Hypothalamus (tissue), 51 donors: Measurements from ENCODE around the gene PRDM5.
"Not testable (repeated sequence)": the region's sequence is repeated elsewhere in the genome, so short reads cannot be mapped to it uniquely, and the experiment has no call there.

Experiments used
- DNase-seq, 51 donors: peaks; one replicate each; lab custom pipeline; 2025; lab: John Stamatoyannopoulos, UW

The PRDM5 gene

DNA sequence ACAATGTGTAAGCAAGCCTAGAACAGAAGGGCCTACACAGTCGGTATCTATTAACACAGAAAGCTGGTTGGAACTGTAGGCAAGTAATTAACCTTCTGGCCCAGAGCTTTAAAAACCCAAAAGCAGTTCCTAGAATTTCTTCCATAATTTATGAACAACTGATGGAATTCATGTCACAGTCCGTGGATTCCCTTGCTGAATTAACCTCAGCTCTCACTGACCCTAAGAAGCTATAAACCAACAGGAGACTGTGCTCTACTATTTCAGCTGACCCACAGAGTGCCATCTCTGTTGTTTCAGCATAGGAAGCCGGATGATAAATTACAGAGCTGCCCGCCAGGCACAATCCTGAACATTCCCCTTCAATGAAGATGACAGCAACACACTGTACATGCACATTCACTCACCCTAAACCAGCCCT is 157.3 kb downstream of the PRDM5 start:
- no peak for DNase-seq

DNA sequence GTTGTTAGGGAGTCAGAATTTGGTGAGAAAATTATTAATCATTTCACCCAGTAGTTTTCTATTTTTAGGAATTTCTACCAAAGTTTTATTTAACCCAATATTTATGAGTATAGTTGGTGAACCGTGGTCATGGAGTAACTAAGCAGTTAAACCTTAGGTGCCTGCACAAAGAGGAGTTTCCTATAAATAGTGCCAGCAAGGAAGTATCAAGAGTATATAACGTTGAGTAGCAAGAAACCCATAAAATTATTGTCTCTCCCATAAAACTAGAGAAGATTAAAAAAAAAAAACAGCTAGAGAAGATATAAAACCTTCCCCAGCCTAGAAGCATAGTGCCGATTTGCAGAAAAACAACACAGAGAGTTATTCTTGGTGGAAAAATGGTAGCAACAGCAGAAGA is 158.9 kb downstream of the PRDM5 start:
- DNase-seq = no peak

DNA sequence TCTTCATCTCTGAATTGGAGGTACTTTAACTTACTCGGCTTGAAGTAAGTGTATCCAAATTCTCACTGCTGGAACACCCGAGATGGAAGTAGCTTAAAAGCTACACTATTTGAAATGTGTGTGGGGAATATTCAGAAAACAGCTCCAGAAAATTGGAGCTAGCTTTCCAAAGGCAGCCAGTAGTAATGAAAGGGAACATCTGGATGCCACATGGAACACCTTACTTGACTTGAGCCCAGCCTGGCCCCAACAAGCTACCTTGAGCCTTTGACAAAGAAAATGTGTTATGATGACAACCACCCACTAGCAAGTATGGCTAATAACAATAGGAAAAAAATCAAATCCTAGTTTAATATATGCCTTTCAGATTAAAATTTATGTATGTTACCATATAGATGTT is 161.5 kb downstream of the PRDM5 start:
- DNase-seq = no peak

DNA sequence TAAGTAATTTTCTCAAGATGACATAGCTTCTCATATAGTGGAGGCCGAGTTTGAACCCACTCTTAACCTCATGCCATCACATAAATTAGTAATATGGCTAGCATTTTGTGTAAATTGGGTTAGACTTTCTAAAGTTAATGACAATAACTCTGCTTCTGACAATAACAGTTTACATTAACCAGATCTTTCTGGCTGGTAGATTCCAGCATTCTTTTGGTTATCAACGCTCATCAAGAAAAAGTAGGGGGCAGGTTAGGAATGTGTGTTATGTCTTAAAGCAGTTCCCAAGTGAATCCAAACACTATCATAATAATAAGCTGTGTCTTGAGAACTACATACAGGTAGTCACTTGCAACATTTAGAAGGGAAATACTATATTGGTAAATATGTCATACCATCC is 162.5 kb downstream of the PRDM5 start:
- DNase-seq = no peak

DNA sequence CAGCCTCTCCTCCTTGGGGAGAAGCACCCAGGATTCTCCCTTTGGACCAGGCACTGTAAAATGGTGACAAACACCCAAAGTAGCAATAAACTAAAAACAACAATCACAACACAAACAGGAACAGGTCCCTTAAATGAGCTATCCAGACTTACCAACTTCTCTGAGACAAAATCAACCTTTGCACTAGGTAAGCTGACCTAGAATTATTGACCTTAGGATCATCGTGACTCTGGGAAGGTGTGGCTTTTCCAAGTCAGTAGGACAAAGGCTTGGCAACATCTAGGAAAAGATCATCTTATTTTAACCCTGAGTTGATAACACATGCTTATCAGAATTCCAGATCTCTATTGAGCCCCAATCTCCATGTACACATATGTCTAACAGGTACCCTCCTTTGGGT is 166.7 kb downstream of the PRDM5 start:
- DNase-seq = no peak

DNA sequence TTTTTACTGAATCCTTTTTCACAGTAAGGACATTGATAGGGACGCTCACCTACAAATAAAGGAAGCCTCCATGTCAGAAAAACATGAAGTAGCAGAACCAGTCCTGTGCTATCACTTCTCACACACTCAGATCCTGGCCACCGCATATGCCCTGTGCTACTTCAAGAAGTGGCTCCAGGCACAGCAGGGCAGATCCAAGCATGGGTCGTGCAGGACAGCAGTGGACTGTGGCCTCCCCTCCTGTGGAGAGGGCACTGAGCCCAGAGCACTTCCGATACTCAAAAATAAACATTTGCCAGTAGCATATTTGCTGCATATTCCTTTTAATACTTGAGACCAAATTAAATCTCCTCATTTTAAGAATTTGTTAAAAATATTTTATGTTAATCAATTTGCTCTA is 167.9 kb downstream of the PRDM5 start:
- peak in 1 of 51 donors; percentile 1 for DNase-seq

DNA sequence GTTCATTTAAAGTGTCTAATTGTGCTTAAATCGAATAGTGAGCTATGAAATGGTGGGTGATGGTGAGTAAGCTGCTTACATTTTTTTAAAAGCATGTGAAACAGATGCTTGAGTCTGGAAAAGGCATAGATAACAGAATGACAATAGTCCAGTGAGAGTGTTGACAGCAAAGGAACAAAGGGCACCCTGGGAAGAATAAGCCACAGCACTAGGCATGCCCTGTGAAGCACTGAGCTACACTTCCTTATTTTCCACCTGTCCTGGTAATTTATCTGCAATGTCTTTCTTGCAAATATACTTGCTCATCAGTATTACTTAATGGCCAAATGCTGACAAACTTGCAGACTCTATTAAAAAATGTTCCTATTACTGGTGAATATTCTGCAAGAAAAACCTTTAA is 168.7 kb downstream of the PRDM5 start:
- no peak for DNase-seq

DNA sequence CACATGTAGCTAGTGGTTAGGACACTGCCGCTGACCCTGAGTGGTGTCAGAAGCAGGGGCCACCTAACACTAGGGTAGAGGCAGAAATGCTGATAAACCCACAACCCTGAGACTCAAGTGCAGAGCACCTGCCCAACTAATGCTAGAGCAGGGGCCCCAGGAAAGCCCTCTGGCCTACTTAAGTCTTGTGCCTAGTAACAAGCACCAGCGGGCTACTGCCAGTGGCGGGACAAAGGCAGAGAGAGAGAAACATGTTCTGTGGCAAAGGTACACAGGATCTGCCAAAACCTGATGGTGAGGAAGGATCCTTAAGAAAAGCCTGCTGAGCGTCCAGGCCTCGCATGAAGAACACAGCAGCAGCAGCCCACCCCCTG is 172.4 kb downstream of the PRDM5 start:
- DNase-seq = no peak

DNA sequence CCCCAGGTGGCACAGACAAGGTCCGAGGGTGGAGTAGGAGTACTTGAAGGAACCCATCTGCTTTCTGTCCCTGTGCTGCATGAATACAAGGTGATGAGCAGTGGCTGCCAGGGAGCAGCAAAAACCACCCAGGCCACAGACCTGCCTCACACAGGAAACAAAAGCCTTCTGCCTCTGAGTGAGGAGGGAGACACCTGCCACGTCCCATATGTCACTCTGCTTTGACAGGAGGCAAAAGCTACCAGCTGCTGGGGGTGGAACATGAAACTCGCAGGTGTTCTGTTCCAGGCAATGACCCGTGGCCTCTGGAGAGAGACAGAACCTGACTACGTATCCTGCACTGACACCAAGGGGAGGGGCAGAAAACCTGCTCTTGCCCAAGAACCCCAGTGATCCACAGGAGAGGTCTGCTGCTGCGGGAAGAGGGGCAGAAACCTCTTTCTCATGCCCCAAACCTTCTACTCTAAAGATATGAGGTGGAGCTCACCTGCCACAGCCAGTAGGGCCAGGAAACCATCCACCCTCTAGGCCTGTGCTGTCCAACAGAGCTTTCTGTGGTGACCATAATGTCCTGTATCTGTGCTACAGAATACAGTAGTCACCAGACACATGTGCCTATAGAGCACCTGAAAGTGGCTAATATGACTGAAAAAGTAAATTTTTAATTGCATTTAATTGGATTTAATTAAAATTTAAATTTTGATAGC is 172.9 kb downstream of the PRDM5 start:
- no peak for DNase-seq

DNA sequence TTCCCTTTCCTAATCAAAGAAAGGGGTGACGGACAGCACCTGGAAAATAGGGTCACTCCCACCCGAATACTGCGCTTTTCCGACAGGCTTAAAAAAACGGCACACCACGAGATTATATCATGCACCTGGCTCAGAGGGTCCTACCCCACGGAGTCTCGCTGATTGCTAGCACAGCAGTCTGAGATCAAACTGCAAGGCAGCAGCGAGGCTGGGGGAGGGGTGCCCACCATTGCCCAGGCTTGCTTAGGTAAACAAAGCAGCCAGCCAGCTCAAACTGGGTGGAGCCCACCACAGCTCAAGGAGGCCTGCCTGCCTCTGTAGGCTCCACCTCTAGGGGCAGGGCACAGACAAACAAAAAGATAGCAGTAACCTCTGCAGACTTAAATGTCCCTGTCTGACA is 180.9 kb downstream of the PRDM5 start:
- DNase-seq = not testable (repeated sequence)

DNA sequence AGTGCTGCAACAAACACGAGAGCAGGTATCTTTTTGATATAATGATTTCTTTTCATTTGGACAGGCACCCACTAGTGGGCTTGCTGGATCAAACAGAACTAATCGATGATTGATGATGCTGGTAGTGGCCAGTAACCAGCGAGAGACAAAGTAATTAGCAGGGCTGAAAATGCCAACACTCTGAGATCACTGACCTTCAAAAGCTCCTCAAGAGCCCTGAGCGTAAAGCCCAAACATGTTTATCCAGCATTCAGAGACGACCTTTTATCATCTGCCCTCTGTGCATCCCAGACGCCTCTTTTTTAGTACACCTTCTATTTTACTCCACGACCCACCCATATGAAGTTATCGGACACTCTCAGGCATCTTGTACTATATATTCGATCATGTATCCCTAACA is 186.2 kb downstream of the PRDM5 start:
- no peak for DNase-seq

DNA sequence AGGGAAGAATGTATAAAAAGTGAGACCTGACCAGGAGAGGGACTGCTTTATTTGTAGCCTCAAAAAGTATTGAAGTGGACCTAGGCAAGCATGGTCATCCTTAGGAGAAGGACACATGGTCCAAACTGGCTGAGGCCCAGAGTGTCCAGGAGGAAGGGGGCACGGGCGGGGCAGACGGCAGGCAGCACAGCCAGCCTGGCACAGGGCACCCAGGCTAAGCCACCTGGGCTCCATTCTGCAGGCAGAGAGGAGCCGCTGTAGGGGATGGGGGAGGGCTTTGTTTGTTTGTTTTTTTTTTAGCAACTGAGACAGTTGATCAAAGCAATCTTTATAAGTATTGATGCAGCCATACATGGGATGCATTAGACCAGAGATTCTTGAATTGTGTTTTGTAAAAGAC is 188.6 kb downstream of the PRDM5 start:
- DNase-seq = no peak

DNA sequence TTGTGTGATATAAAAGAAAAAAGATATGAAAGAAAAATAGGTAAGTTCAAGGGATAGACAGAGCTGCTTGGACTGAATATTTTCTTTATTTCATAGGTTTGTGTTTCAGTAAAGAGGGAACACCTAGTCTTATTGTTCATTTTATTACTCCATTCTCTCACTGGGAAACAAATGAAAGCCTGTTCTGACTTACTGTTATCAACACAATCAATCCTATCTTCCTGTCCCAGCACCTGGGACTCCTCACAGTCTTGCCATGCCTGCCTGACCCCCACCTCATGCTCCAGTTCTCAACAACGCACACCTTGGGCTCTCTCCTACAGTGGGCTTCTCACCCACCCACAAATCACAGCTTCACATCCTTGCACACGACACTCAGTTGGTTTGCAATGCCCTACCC is 189.5 kb downstream of the PRDM5 start:
- no peak for DNase-seq

DNA sequence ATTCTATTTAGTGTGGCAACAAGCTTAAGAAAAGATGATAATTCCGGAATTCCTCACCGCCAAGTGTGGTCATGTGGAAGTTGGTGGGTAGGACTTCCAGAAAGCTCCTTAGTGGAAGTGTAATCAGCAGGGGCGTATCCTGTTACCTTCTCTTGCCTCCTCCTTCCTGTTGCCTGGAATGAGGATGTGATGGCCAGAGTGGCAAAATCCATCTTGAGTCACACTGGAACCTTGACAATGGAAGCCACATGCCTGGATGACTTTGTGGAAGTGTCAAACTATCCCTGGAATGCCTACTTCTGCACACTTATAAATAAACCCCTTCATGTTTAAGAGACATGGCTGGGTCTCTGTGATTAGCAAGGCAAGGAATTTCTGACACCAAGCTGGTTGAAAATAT is 191.0 kb downstream of the PRDM5 start:
- no peak for DNase-seq

DNA sequence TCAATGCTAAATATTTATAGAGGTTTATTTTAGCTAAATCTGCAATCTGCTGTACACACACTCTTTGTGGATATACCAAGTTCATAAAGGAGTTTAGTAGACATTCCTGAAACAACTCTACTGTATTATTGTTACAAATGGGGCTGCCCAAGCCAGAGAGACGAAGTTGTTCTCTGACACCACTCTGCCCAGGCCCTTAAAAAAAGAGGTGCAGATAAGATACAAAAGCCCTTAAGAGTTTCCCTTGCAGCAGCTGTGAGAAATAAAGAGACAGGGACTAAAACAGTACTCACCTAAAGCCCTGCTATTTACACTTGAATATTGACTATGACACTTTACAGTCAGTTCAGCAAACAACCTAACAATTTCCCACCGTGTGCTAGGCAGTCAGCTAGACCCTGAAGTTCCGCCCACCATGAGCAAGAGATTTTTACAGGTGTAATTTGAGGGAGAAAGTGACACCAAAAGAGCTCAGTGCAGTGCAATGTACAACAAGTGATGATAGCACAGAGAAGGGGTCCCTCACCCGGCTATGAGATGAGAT is 191.7 kb downstream of the PRDM5 start:
- no peak for DNase-seq

DNA sequence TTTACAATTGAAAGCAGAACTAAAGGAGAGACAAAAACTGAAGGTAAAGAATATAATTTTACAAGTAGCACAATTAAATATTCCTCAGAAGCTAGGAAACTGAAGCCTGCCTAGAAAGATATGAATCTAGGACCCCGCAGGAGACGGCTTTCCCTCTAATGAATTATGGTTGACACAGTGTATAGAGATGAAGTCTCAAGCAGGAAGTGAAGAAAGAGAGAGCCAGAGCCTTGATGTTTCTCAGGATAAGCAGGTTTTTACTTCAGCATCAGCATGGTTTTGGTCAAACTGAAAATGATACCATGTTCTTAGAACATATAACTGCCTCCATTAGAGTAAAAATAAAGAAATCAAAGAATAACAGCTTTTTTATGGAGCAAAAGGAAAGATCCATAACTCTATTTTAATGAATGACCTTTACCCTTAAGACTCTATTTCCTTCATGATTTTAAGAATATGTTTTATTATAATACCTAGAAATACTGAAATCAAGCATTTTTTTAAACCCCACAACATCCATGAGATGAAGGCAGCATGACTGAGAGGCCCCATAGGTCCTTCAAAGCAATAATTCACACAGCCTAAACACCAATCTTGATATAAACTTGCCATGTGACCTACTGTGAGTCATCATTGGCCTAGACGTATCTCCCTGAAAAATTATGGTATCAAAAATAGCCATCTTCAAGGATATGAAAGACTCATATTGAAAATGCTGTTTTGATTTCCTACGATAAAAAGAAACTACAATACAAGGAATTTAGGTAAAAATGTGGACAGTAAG is 193.4 kb downstream of the PRDM5 start:
- DNase-seq = no peak

DNA sequence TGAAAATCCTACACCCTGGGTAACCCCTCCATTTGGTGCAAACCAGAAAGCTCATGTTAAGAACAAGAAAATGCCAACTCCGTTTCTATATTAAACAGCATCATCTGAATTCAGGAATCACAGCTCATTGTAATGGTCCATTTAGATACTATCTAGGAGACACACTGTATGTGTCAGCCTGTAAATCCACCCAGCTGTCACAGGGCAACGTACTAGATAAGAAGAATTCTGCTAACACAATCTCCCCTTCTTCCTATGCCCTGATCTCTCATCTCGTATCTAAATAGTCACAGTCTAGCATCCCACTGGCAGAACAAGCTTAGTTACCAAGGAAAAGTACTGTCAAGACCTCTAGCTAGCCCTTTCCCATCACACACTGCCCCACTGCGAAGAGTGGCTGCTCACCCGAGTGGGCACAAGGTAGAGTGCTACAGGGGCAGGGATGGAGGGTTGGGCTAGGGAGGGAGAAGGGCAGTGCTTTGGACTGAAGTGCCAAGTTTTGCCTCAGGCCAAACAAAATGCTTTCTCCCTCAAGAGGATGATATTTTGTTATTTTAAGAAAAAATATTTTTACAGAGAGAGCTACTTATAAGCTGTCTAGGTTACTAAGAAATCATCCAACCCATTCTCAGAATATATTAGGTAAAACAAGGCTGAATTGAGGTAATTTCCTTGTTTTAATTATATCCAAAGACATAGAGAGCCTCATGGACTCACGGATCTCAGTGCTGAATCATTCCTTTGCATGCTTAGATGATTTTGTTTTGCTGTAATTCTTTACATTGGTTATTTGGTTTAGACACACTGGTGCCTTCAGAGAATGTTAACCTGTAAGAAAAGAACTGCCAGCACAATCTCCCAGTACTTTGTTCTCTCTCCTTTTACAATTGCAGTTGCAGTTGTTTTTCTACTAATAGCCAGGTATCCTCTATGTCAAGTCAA is 196.6 kb downstream of the PRDM5 start:
- no peak for DNase-seq

DNA sequence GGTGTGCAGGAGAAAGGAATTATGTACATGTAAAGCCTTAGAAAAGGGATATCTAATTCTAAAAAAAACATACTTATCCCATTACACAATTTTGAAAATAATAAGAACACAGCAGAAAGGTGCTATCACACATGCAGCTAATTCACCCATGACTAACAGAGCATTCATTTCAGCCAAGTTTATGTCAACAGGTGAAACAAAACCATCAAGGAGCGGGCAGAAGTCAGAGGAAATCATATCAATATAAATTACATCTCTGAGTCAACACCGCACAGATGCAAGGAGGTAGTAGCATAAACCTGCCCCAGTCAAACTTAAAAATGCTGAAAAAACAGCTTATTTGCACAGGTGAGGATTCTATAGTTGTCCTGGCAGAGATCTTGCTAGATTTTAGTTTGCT is 197.9 kb downstream of the PRDM5 start:
- DNase-seq = no peak

DNA sequence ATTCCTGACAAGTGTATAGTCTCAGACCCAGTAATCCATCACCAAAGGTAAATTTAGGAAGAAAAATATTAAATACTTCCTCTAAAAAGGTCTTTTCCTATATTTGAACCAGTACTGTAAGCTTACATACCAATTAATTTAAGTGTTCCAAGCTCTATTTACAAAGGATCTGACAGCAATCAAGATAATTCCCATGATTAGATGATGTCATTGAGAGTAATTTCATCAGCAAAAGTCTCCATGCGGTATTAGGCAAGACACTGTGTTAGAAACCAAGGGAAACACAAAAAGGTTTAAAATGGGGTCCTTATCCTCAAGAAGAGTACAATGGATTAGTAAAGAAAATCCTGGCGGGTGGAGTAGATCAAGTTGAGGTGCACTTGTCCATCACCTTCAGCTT is 198.5 kb downstream of the PRDM5 start:
- no peak for DNase-seq

DNA sequence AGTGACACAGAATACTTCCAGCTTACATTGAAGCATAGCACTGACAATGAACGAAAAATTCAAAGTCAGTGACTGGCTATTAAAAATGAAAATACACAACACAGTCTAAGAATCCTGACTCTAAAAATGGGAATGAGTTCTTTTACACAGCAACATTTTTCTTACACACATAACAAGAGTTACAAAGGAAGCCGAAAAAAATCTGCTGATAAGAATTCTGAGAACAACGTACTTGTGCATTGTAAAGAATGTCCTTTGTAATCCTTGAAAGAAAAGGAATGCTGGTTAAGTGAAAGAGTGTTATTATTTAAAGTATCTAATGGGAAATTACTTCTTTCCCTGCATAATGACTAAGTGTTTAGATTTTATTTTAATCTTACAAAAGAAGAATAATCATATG is 199.4 kb downstream of the PRDM5 start:
- DNase-seq = no peak

DNA sequence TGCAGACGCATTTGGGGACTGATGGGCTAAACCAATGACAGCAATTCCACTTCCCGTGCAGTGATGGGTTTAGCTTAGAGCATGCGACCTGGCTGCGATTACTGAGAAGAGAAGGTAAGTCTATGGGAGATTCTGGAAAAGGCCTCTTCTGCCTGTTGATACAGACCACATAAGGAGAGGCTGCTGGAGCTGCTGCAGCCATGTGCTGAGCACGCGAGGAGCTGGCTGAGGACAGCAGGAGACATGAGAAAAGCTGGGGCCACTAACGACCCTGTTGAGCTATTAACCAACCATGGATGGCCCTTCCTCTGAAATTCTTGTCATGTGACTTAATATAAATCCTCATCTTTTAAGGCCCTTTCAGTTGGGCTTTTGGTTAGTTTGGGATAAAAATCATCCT is 199.9 kb downstream of the PRDM5 start:
- no peak for DNase-seq
